Measurements from ENCODE around the gene S100A2. TPM values are rescaled to one million over a fixed set of nuclear protein-coding genes. Genes with fewer than 3 reads are reported as not detected.

Gene S100A2
- total and polyA plus RNA-seq, 2 of the 8 experiments (the other 6 are each of a cell fraction or from before 2014, with no cell fraction given): 0.86 TPM; not detected in 1

- TF ChIP-seq KDM4A (IDR thresholded peaks at IDR 0.05; ENCODE audit: low read depth, low read length, severe bottlenecking) (no peak), KDM1A (IDR thresholded peaks at IDR 0.05; ENCODE audit: borderline replicate concordance, low read length) (peak; percentile 23; the same call in 1 of the 2 replicates)
Measured at GRCh38 chr1:153547560-153548551, 17.8 kb downstream of the S100A2 start (continued).
